K562 (cell line): Measurements from ENCODE around the gene KCNQ5. TPM values are rescaled to one million over a fixed set of nuclear protein-coding genes. Genes with fewer than 3 reads are reported as not detected.

ENCODE experiments used
- ATAC-seq: fragments of 200-7000 bp; cut with Tn5 transposase; 3 replicates; pipeline ENCODE4 v1.9.1; 2020; ENCODE audit warnings: moderate library complexity
- BruUV-seq: library from RNA; stranded (reverse); fragments of 400-500 nt; replicated peaks from 2 replicates; lab custom pipeline; 2021; lab: Mats Ljungman, UMichigan
- CTCF ChIA-PET: fragments of 300-600 bp; formaldehyde crosslinking; extraction: SDS; loops from one replicate; lab custom pipeline; 2021; ENCODE audit warnings: low intra/inter-chr PET ratio; lab: Yijun Ruan, JAX
- POLR2A ChIA-PET: fragments of 300-600, 350-650 bp; sonication (Branson Sonifier 250); formaldehyde crosslinking; extraction: SDS; loops from one replicate; lab custom pipeline; 2021; ENCODE audit warnings: antibody characterized with exemption, inconsistent platforms; lab: Yijun Ruan, JAX
- DNase-seq, 4 experiments: peaks; one replicate each; pipeline versions ENCODE4 v3.0.0 to v3.0.0-alpha.2; 2011 to 2018; ENCODE audit warnings: low spot score in 3 of 4, mixed read lengths in 3 of 4; ENCODE audit errors: extremely low read depth in 1 of 4
- FAIRE-seq: peaks from 2 replicates; lab custom pipeline; 2011; peaks lifted over from hg19 to GRCh38; lab: Jason Lieb, UNC
- H2AFZ ChIP-seq: 2 replicates; pipeline ENCODE4 v1.6.0; 2011; ENCODE audit warnings: low read depth, low read length, control low read depth, inconsistent platforms
- H3K27ac ChIP-seq: fragments of 200-600 bp; 3 replicates; pipeline ENCODE4 v1.8.0; 2011; ENCODE audit warnings: low read depth, mild to moderate bottlenecking, control low read depth, inconsistent platforms, low read length, moderate library complexity, mixed read lengths; ENCODE audit errors: extremely low read depth
- H3K27me3 ChIP-seq, 2 experiments: fragments of 300-600 bp in 1 of 2; 2 replicates in 1 of 2; 3 replicates in 1 of 2; pipeline versions ENCODE4 v1.6.0 to v1.8.0; 2011; ENCODE audit warnings: inconsistent platforms in 2 of 2, low read length in 2 of 2, mild to moderate bottlenecking in 1 of 2, mixed read lengths in 1 of 2, moderate library complexity in 1 of 2; ENCODE audit not compliant: control insufficient read depth in 2 of 2, insufficient read depth in 2 of 2
- H3K36me3 ChIP-seq: fragments of 300-600 bp; 3 replicates; pipeline ENCODE4 v1.8.0; 2011; ENCODE audit warnings: mild to moderate bottlenecking, low read length, inconsistent platforms; ENCODE audit not compliant: control insufficient read depth, insufficient read depth
- H3K4me1 ChIP-seq, 2 experiments: fragments of 200-600 bp in 1 of 2; replicated peaks in 1 of 2; 2 replicates in 1 of 2; 3 replicates in 1 of 2; pipeline versions ENCODE4 v1.5.1 to v1.8.0; 2011; ENCODE audit warnings: inconsistent platforms in 2 of 2, low read length in 2 of 2, mild to moderate bottlenecking in 1 of 2, mixed read lengths in 1 of 2, moderate library complexity in 1 of 2; ENCODE audit not compliant: control insufficient read depth in 2 of 2, insufficient read depth in 2 of 2
- H3K4me2 ChIP-seq: 2 replicates; pipeline ENCODE4 v1.6.1; 2011; ENCODE audit warnings: low read length, control low read depth, inconsistent platforms, mixed read lengths; ENCODE audit not compliant: insufficient read depth
- H3K4me3 ChIP-seq: fragments of 200-600 bp; sonication (generic), shearing (Covaris generic); 2 replicates; pipeline ENCODE4 v1.5.1; 2016; ENCODE audit warnings: control low read depth, inconsistent platforms
- H3K79me2 ChIP-seq: fragments of 200-600 bp; 3 replicates; pipeline ENCODE4 v1.8.0; 2011; ENCODE audit warnings: low read length, inconsistent platforms; ENCODE audit not compliant: control insufficient read depth, insufficient read depth
- H3K9ac ChIP-seq, 2 experiments: 2 replicates each; pipeline versions ENCODE4 v1.6.0 to v1.6.1; 2011; ENCODE audit warnings: low read depth in 2 of 2, low read length in 2 of 2, control low read depth in 1 of 2, inconsistent platforms in 1 of 2, mild to moderate bottlenecking in 1 of 2, mixed read lengths in 1 of 2; ENCODE audit not compliant: insufficient read depth in 1 of 2
- H3K9me1 ChIP-seq: one replicate; pipeline ENCODE4 v1.6.0; 2011; ENCODE audit warnings: inconsistent platforms, mild to moderate bottlenecking, low read length, moderate library complexity; ENCODE audit not compliant: control insufficient read depth, insufficient read depth
- H3K9me3 ChIP-seq: replicated peaks from 2 replicates; pipeline ENCODE4 v1.5.1; 2011; ENCODE audit warnings: low read depth, low read length, inconsistent platforms; ENCODE audit not compliant: control insufficient read depth, insufficient read depth
- H4K20me1 ChIP-seq: replicated peaks from 2 replicates; pipeline ENCODE4 v1.6.1; 2011; ENCODE audit warnings: low read length, inconsistent platforms, mixed read lengths; ENCODE audit not compliant: control insufficient read depth, insufficient read depth
- ADNP ChIP-seq: fragments of 200-800 bp; sonication (Bioruptor generic); IDR thresholded peaks from 2 replicates; pipeline ENCODE4 v1.6.1; 2016; ENCODE audit warnings: missing genetic modification characterization, missing compliant biosample characterization
- CHD1 ChIP-seq: fragments of 200-600 bp; sonication (generic); IDR thresholded peaks from one replicate; pipeline ENCODE4 v1.6.1; 2012; ENCODE audit warnings: mild to moderate bottlenecking, moderate library complexity, low read length, inconsistent platforms
- CXXC5 ChIP-seq: fragments of 250-450 bp; sonication (Bioruptor Pico); IDR thresholded peaks from 2 replicates; pipeline ENCODE4 v1.8.0; 2022; ENCODE audit warnings: inconsistent platforms, mild to moderate bottlenecking, moderate library complexity
- HDAC8 ChIP-seq: fragments of 450-650 bp; IDR thresholded peaks from 2 replicates; pipeline ENCODE4 v1.6.1; 2016; ENCODE audit warnings: mild to moderate bottlenecking, missing genetic modification characterization, moderate library complexity, missing compliant biosample characterization
- JUND ChIP-seq, 2 experiments: IDR thresholded peaks; 2 replicates in 1 of 2; 3 replicates in 1 of 2; pipeline ENCODE4 v1.6.1; 2011; ENCODE audit warnings: borderline replicate concordance in 2 of 2, low read depth in 2 of 2, low read length in 2 of 2, improper control_type of control experiment in 1 of 2, missing biosample characterization in 1 of 2, missing genetic modification characterization in 1 of 2, missing genetic modification reagents in 1 of 2
- POLR2AphosphoS5 ChIP-seq: IDR thresholded peaks from 2 replicates; pipeline ENCODE4 v1.6.1; 2011; ENCODE audit warnings: mild to moderate bottlenecking, low read depth, low read length, moderate library complexity; ENCODE audit not compliant: control insufficient read depth, insufficient read depth
- RBFOX2 ChIP-seq: fragments of 200-400 bp; formaldehyde crosslinking; IDR thresholded peaks from 2 replicates; pipeline ENCODE4 v1.6.1; 2017; ENCODE audit warnings: low read depth, mild to moderate bottlenecking, low read length, moderate library complexity
- STAT5B ChIP-seq: fragments of 250-450 bp; sonication (Bioruptor Pico); IDR thresholded peaks from 2 replicates; pipeline ENCODE4 v1.8.0; 2021; ENCODE audit warnings: mild to moderate bottlenecking, inconsistent platforms
- TAF7 ChIP-seq: fragments of 450-650 bp; IDR thresholded peaks from 2 replicates; pipeline ENCODE4 v1.6.1; 2016; ENCODE audit warnings: missing genetic modification characterization, missing compliant biosample characterization
- ZC3H11A ChIP-seq: IDR thresholded peaks from 2 replicates; pipeline ENCODE4 v1.6.1; 2012; ENCODE audit warnings: low read depth, low read length, improper control_type of control experiment
- ZEB2 ChIP-seq: fragments of 450-650 bp; IDR thresholded peaks from 2 replicates; pipeline ENCODE4 v1.6.1; 2016
- ZFX ChIP-seq: sonication (generic); formaldehyde crosslinking; IDR thresholded peaks from 2 replicates; pipeline ENCODE4 v1.8.0; 2022; ENCODE audit warnings: mild to moderate bottlenecking, missing genetic modification reagents, moderate library complexity
- WGBS: fragments of 100-300 bp; shearing (Covaris generic); methylation state at CpG from one replicate; pipeline ENCODE4 v1.1.6; 2016; ENCODE audit warnings: low coverage, mixed read lengths; ENCODE audit not compliant: insufficient coverage; ENCODE audit errors: missing lambda C conversion rate; 5-methylcytosine and 5-hydroxymethylcytosine counted together
- in situ Hi-C: fragments of 300-500 bp; cut with MboI; formaldehyde crosslinking; loops from 4 replicates; pipeline ENCODE4 v1.15.0; 2018; ENCODE audit warnings: inconsistent platforms, mixed read lengths
- intact Hi-C: fragments of 100-400 bp; cut with micrococcal nuclease; formaldehyde crosslinking; loops from 2 replicates; pipeline ENCODE4 v1.14.2; 2022
- polyA plus RNA-seq, 8 experiments: library from polyadenylated mRNA; depleted of rRNA in 4 of 8; stranded (reverse) in 5 of 8; unstranded in 3 of 8; fragments of >200 nt; fragmentation: Nextera tagmentation in 2 of 8; fragmentation: Illumina TruSeq in 1 of 8; extraction: Ambion mirVana in 2 of 8; extraction: Trizol in 1 of 8; gene quantifications; 2 replicates each; pipeline versions ENCODE4 v1.2.1 to v1.2.3, GENCODE V29; 2011 to 2014; ENCODE audit warnings: inconsistent platforms in 1 of 8, missing spikeins in 1 of 8
- total RNA-seq, 7 experiments: library from RNA; depleted of rRNA in 6 of 7; stranded (reverse); fragments of >200 nt in 6 of 7; fragmentation: Illumina TruSeq in 2 of 7; extraction: Trizol in 2 of 7; gene quantifications; 2 replicates each; pipeline versions ENCODE4 v1.2.1 to v1.2.3, GENCODE V29; 2011 to 2021; ENCODE audit warnings: low replicate concordance in 1 of 7
- TF ChIP-seq, protein P1 (sequence below): sonication (generic); formaldehyde crosslinking; IDR thresholded peaks from 2 replicates; pipeline ENCODE4 v1.8.0; 2022; ENCODE audit warnings: mild to moderate bottlenecking, missing genetic modification reagents
- TF ChIP-seq, protein P2 (sequence below): IDR thresholded peaks from 2 replicates; pipeline ENCODE4 v1.6.1; 2014; ENCODE audit warnings: antibody characterized with exemption
- TF ChIP-seq, protein P3 (sequence below): fragments of 450-650 bp; conservative IDR thresholded peaks from 2 replicates; pipeline ENCODE4 v1.6.1; 2016; ENCODE audit warnings: missing genetic modification characterization, low read depth, mild to moderate bottlenecking, missing compliant biosample characterization, moderate library complexity
- TF ChIP-seq, protein P4 (sequence below): sonication (generic); formaldehyde crosslinking; IDR thresholded peaks from 2 replicates; pipeline ENCODE4 v1.8.0; 2022; ENCODE audit warnings: missing genetic modification reagents, mild to moderate bottlenecking, borderline replicate concordance

The KCNQ5 gene
- total and polyA plus RNA-seq, 9 of the 15 experiments (the other 6 are each of a cell fraction or from before 2014, with no cell fraction given) = 0.31 to 5.9 (median 2.6) TPM

DNA sequence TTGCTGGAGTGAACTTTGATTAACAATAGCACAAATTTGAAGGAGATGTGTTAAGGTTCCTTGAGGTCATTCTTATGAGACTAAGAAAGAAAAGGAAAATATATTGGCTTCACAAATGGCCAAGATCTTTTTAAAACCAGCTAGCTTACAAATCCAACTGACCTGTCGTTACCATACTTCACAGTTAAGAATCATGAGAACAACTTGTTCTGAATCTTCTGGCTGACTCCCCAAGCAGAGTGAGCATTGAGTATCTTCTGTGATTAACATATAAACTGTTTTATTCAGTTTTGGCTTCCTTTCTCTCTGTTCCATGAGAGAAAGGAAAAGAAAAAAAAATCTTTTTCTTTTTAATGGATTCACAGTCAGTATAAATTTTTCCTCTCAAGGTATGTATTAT, 326.3 kb downstream of the KCNQ5 start:
- H3K4me2 ChIP-seq = no peak overlapping the region
- POLR2A ChIA-PET = no interaction called here

More for the DNA sequence above, 326.3 kb downstream of the KCNQ5 start:
- CTCF ChIA-PET = no interaction called here
- TF ChIP-seq ADNP (tag) (no peak), POLR2AphosphoS5 (no peak), ZFX (no peak), CXXC5 (no peak), STAT5B (no peak), RBFOX2 (no peak), ZC3H11A (no peak), CHD1 (no peak), ZEB2 (no peak), JUND (IDR thresholded peaks at IDR 0.05; ENCODE audit: borderline replicate concordance, low read depth, low read length) (no peak), JUND (tag; IDR thresholded peaks at IDR 0.05; ENCODE audit: borderline replicate concordance, low read depth, low read length) (no peak), TAF7 (tag) (no peak), HDAC8 (tag) (no peak)
- TF ChIP-seq, protein P1, sequence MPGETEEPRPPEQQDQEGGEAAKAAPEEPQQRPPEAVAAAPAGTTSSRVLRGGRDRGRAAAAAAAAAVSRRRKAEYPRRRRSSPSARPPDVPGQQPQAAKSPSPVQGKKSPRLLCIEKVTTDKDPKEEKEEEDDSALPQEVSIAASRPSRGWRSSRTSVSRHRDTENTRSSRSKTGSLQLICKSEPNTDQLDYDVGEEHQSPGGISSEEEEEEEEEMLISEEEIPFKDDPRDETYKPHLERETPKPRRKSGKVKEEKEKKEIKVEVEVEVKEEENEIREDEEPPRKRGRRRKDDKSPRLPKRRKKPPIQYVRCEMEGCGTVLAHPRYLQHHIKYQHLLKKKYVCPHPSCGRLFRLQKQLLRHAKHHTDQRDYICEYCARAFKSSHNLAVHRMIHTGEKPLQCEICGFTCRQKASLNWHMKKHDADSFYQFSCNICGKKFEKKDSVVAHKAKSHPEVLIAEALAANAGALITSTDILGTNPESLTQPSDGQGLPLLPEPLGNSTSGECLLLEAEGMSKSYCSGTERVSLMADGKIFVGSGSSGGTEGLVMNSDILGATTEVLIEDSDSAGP (CRISPR knock-in tag) = no peak
- TF ChIP-seq, protein P2, sequence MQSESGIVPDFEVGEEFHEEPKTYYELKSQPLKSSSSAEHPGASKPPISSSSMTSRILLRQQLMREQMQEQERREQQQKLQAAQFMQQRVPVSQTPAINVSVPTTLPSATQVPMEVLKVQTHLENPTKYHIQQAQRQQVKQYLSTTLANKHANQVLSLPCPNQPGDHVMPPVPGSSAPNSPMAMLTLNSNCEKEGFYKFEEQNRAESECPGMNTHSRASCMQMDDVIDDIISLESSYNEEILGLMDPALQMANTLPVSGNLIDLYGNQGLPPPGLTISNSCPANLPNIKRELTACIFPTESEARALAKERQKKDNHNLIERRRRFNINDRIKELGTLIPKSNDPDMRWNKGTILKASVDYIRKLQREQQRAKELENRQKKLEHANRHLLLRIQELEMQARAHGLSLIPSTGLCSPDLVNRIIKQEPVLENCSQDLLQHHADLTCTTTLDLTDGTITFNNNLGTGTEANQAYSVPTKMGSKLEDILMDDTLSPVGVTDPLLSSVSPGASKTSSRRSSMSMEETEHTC = no peak
- TF ChIP-seq, protein P3, sequence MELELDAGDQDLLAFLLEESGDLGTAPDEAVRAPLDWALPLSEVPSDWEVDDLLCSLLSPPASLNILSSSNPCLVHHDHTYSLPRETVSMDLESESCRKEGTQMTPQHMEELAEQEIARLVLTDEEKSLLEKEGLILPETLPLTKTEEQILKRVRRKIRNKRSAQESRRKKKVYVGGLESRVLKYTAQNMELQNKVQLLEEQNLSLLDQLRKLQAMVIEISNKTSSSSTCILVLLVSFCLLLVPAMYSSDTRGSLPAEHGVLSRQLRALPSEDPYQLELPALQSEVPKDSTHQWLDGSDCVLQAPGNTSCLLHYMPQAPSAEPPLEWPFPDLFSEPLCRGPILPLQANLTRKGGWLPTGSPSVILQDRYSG = no peak
- TF ChIP-seq, protein P4, sequence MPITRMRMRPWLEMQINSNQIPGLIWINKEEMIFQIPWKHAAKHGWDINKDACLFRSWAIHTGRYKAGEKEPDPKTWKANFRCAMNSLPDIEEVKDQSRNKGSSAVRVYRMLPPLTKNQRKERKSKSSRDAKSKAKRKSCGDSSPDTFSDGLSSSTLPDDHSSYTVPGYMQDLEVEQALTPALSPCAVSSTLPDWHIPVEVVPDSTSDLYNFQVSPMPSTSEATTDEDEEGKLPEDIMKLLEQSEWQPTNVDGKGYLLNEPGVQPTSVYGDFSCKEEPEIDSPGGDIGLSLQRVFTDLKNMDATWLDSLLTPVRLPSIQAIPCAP = no peak
- no peaks in the 10 kb centered on the region for H3K36me3 ChIP-seq
- WGBS = 0% methylated on average over 1 of the region's 1 CpG
- no peaks in the 10 kb centered on the region for H3K27me3 ChIP-seq
- intact Hi-C loops = no loop called here
- H3K4me3 ChIP-seq = no peak overlapping the region
- ATAC-seq = no peak
- DNase-seq = no peak
- in situ Hi-C loops = no loop called here
- no peak overlapping the region for H2AFZ ChIP-seq
- BruUV-seq = no TSS peak
- H3K9me3 ChIP-seq = no peaks in the 10 kb centered on the region
- H3K9me1 ChIP-seq = no peaks in the 10 kb centered on the region
- H3K4me1 ChIP-seq = no peaks in the 10 kb centered on the region; a peak in 1 of 5 replicates
- H3K9ac ChIP-seq = no peak overlapping the region
- no peak for FAIRE-seq
- H3K79me2 ChIP-seq = no peaks in the 10 kb centered on the region
- H3K27ac ChIP-seq = no peak overlapping the region
- H4K20me1 ChIP-seq = no peaks in the 10 kb centered on the region
